Measurements from ENCODE around the gene REEP3.
A peak's percentile ranks its signal among the peaks of the same experiment; 100 is the strongest.

Gene REEP3

DNA sequence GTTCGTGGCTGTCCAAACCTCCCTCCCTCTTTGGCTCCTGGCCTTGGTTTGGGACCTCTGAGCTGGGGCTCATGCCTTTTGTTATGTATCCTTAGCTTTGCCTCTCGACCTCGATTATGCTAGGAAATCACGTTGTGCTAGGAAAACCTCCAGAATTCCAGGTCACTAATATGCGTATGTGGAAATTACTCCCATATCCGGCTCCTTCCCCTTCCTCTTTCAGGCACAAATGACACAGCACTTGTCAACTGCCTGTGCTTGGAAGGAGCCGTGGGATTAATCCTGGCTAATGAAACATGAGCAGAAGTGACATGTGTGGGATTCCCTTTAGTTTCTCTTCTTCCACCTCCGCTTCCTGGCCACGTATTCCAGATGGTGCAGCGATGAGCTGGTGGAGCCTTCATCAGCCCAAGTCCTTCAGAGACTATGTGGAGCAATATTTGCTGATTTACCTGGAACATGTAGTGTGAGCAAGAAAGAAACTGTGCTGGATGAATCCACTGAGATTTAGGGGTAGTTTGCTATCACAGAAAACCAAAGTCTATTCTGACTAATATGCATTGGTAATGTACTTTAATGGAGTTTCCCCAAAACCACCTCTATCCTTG lies 149.2 kb downstream of the REEP3 start:
- peak; percentile 19 for DNase-seq

DNA sequence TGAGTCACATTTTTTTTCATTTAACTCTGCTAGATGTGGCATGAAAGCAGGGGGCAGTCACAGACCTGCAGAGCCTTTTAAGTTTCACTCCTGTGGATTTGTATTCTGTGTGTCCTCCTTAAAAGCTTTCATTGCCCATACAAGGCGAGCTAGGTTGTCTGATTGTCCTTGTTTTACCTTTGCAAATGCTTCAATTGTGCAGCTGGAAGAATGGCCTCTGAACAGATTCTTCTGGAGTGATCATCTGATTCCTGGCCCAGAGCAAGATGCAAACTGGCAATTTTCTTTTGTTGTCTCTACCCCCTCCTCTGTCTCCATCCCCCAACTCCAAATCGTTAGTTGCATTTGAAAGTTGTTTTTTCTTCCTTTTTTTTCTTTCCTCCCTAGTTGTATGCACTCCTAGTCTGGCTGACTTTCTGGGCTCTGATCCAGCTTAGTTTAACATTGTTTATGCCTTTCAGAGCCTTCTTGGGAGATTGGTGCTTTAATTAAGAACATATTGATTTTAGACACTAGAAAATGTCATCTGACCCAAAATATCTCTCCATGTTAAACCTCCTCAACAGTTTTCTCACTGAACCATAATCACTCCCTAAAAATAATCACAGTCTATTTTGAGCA lies 150.2 kb downstream of the REEP3 start:
- DNase-seq = no peak

GRCh38 chr10:63672491-63672890 lies 151.3 kb downstream of the REEP3 start:
- DNase-seq = no peak

DNA sequence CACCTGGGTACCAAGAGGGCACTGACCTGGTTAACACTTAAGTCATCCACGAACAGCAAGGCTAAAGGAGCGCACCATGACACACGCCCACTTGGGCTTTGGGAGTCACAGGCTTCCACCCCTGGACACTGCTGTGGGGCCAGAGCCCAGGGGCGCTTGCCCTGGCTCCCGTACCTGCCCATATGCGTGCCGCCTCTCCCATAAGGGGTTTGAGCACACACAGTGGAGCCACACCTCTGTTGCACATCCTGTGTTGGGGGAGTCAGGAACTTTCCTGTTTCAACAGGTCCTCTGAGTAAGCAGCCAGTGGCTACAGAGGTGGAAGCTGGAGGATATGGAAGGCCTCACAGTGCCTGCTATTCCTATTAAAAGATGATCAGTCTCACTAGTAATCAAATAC lies 152.0 kb downstream of the REEP3 start:
- no peak for DNase-seq

DNA sequence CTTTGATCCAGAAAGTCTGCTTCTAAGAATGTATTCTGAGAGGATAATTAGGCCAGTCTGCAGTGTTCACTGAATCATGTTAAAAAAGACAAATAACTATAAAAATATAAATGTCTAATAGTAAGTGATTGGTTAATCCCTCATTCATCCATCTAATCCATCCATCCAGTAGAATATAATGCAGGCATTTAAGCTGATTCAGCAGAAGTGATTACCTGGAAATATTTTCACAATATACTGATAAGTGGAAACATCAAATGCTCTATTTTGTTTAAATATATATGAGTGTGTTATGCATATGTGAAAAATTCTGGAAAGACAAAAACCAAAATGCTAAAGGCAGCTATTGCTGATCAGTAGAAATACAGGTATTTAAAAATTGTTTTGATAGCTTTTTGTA lies 152.6 kb downstream of the REEP3 start:
- DNase-seq = no peak

All from inflammatory macrophage treated with lipopolysaccharide for 4 hours (primary cell).